22Rv1 (cell line): ENCODE results near the gene MTIF3.

ENCODE experiments used
- ZFX ChIP-seq: fragments of 450-650 bp; IDR thresholded peaks from 2 replicates; pipeline ENCODE4 v1.6.1; 2017; ENCODE audit warnings: antibody characterized with exemption, borderline replicate concordance
- TF ChIP-seq, protein P1 (sequence below): fragments of 450-650 bp; IDR thresholded peaks from 2 replicates; pipeline ENCODE4 v1.5.1; 2017; ENCODE audit warnings: mild to moderate bottlenecking

DNA sequence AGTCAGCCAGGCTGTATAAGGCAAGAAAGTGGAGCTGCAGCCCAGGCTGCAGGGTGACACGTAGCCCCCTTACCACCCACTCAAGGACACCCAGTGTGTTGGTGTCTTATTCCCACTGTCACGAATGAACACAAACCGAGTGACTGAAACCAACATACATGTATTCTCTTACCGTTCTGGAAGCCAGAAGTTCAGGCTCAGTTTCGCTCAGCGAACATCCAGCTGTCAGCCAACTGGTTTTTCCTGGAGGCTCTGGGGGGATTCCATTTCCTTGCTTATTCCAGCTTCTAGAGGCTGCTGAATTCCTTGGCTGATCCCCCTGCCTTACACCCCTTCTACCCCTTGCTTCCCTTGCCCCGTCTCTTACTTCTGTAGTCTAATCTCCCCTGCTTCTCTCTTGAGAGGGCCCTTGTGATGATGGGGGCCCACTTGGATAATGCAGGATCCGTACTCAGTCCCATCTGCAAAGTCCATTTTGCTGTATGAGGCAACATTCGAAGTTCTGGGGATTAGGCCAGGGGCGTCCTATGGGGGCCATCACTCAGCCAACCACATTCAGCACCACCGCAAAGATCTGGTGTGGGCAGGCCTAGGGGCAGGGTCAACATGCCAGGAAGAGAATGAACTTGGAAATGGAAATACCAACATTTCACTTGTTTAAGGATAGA is 47.3 kb upstream of the MTIF3 start:
- TF ChIP-seq, protein P1, sequence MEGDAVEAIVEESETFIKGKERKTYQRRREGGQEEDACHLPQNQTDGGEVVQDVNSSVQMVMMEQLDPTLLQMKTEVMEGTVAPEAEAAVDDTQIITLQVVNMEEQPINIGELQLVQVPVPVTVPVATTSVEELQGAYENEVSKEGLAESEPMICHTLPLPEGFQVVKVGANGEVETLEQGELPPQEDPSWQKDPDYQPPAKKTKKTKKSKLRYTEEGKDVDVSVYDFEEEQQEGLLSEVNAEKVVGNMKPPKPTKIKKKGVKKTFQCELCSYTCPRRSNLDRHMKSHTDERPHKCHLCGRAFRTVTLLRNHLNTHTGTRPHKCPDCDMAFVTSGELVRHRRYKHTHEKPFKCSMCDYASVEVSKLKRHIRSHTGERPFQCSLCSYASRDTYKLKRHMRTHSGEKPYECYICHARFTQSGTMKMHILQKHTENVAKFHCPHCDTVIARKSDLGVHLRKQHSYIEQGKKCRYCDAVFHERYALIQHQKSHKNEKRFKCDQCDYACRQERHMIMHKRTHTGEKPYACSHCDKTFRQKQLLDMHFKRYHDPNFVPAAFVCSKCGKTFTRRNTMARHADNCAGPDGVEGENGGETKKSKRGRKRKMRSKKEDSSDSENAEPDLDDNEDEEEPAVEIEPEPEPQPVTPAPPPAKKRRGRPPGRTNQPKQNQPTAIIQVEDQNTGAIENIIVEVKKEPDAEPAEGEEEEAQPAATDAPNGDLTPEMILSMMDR: no peak
- no peak for TF ChIP-seq ZFX
